ENCODE measurements around the gene P3H1. TPM values are rescaled to one million over a fixed set of nuclear protein-coding genes. Genes with fewer than 3 reads are reported as not detected.

P3H1 gene
- total and polyA plus RNA-seq, 2 of the 13 experiments (the other 11 are each of a cell fraction or from before 2014, with no cell fraction given), result 64.6 to 120 TPM

GRCh38 chr1:42766741-42767509 lies at the start of gene P3H1, which contains the start of gene C1orf50 (continued):
- TF ChIP-seq AKNA (CRISPR knock-in tag; IDR thresholded peaks at IDR 0.05; ENCODE audit: borderline replicate concordance) (no peak), ZNF674 (CRISPR knock-in tag; IDR thresholded peaks at IDR 0.05; ENCODE audit: low read depth) (0 out of 2 replicates have a peak, but pooled peaks have one; percentile 41), HOXA5 (CRISPR knock-in tag; IDR thresholded peaks at IDR 0.05) (peak; percentile 50; the same call in 1 of the 2 replicates), ELF3 (CRISPR knock-in tag; IDR thresholded peaks at IDR 0.05) (peak; percentile 55; the same call in 1 of the 2 replicates), CCAR2 (optimal IDR thresholded peaks at IDR 0.05; ENCODE audit: low read depth, low read length) (no peak), ZNF788 (CRISPR knock-in tag; IDR thresholded peaks at IDR 0.05; ENCODE audit: borderline replicate concordance) (peak; percentile 29; the same call in 1 of the 2 replicates), ZNF296 (CRISPR knock-in tag; conservative IDR thresholded peaks at IDR 0.05) (no peak), ZNF343 (CRISPR knock-in tag; IDR thresholded peaks at IDR 0.05) (peak; percentile 37; the same call in 1 of the 2 replicates), BCL6 (CRISPR knock-in tag; IDR thresholded peaks at IDR 0.05) (no peak; the same call in 1 of the 2 replicates), SNAPC2 (CRISPR knock-in tag; IDR thresholded peaks at IDR 0.05) (peak; percentile 31; the same call in 1 of the 2 replicates), PRMT3 (CRISPR knock-in tag; IDR thresholded peaks at IDR 0.05; ENCODE audit: borderline replicate concordance, low read depth) (0 out of 2 replicates have a peak, but pooled peaks have one; percentile 35), ZNF407 (CRISPR knock-in tag; IDR thresholded peaks at IDR 0.05; ENCODE audit: not compliant biosample characterization) (peak; percentile 89), MTF1 (CRISPR knock-in tag; IDR thresholded peaks at IDR 0.05) (peak; percentile 25; the same call in 1 of the 2 replicates), KDM1A (CRISPR knock-in tag; IDR thresholded peaks at IDR 0.05) (no peak), ZKSCAN5 (CRISPR knock-in tag; IDR thresholded peaks at IDR 0.05) (no peak)

Measured in HepG2 (cell line).